Esophagus squamous epithelium (tissue), 5 donors: ENCODE measurements around the gene LRRFIP2. TPM values are rescaled to one million over a fixed set of nuclear protein-coding genes. Genes with fewer than 3 reads are reported as not detected.

Experiments used
- DNase-seq: peaks from one replicate; lab custom pipeline; 2025; lab: John Stamatoyannopoulos, UW
- H3K27ac ChIP-seq, 4 donors: fragments of 200-600 bp; sonication (generic); one replicate each; pipeline ENCODE4 v1.5.1; 2016 to 2019; ENCODE audit warnings: mild to moderate bottlenecking in 1 of 4
- H3K27me3 ChIP-seq, 4 donors: fragments of 200-600 bp; sonication (generic); 1 replicate in 3 of 4; 2 replicates in 1 of 4; pipeline versions ENCODE4 v1.5.1 to v1.6.0; 2017 to 2021; ENCODE audit warnings: antibody characterized with exemption in 1 of 4
- H3K36me3 ChIP-seq, 3 donors: fragments of 200-600 bp; sonication (generic); one replicate each; pipeline ENCODE4 v1.5.1; 2016 to 2019
- H3K4me1 ChIP-seq, 3 donors: fragments of 200-600 bp; sonication (generic); one replicate each; pipeline ENCODE4 v1.5.1; 2017 to 2019
- H3K4me3 ChIP-seq, 4 donors: fragments of 200-600 bp; sonication (generic); 1 replicate in 3 of 4; 2 replicates in 1 of 4; pipeline ENCODE4 v1.5.1; 2016 to 2019; ENCODE audit warnings: mild to moderate bottlenecking in 2 of 4, moderate library complexity in 1 of 4
- H3K9me3 ChIP-seq, 3 donors: fragments of 200-600 bp; sonication (generic); one replicate each; pipeline ENCODE4 v1.5.1; 2016 to 2019
- POLR2A ChIP-seq, 4 donors: fragments of 450-650 bp; IDR thresholded peaks; one replicate each; pipeline ENCODE4 v1.6.1; 2017; ENCODE audit warnings: antibody characterized with exemption in 4 of 4, mild to moderate bottlenecking in 4 of 4, moderate library complexity in 3 of 4
- WGBS, 2 donors: methylation state at CpG; one replicate each; pipeline ENCODE4 v1.1.5; 2018; 5-methylcytosine and 5-hydroxymethylcytosine counted together
- intact Hi-C: fragments of 100-400 bp; cut with DNase I; formaldehyde crosslinking; loops from one replicate; pipeline ENCODE4 v1.15.0; 2022
- total RNA-seq, 4 donors: library from RNA; depleted of rRNA; stranded (reverse); fragments of >200 nt; gene quantifications; one replicate each; pipeline ENCODE4 v1.1.0, GENCODE V29; 2016
- TF ChIP-seq, protein P1 (sequence below), 6 experiments: fragments of 450-650 bp in 4 of 6; fragments of 200-600 bp in 2 of 6; sonication (generic) in 2 of 6; IDR thresholded peaks; one replicate each; pipeline ENCODE4 v1.5.1; 2016 to 2019; ENCODE audit warnings: antibody characterized with exemption in 6 of 6, mild to moderate bottlenecking in 4 of 6, moderate library complexity in 4 of 6
- donor health status: DM: yes; HTN: yes; CAD: no.

Gene LRRFIP2
- total RNA-seq, 4 donors from 2014 or later, result 50.0 to 99.7 (median 87.8) TPM

DNA sequence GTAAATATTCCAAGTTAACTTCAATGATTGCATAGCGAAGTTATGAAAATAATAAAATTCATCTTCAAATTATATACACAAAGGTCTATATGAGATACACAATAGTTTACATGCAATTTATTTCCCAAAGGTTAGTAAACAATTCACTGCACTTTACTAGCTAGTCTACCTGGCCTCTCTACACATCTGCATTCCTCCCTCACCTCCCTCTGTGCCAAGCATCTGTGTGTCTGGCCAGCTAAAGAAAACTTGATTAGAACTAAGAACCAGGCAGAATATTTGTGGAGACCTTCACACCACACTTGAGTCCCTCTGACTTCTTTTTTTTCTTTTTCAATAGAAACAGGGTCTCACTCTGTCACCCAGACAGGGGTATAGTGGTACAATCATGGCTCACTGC, 61.4 kb downstream of the LRRFIP2 start:
- H3K9me3 ChIP-seq, result no peaks in the 10 kb centered on the region
- H3K4me1 ChIP-seq, result peaks cover 0 to 35% (median 10%) of the 10 kb centered on the region in 3 donors
- 92 to 100% methylated on average over 1 of the region's 1 CpG for WGBS, 2 donors
- H3K27me3 ChIP-seq, result no peaks in the 10 kb centered on the region
- H3K4me3 ChIP-seq, result no peak overlapping the region
- H3K36me3 ChIP-seq, result peaks cover 0 to 19% (median 0%) of the 10 kb centered on the region in 3 donors
- no peak overlapping the region for H3K27ac ChIP-seq
- no peak for TF ChIP-seq POLR2A (IDR thresholded peaks at IDR 0.05)
- TF ChIP-seq, protein P1, sequence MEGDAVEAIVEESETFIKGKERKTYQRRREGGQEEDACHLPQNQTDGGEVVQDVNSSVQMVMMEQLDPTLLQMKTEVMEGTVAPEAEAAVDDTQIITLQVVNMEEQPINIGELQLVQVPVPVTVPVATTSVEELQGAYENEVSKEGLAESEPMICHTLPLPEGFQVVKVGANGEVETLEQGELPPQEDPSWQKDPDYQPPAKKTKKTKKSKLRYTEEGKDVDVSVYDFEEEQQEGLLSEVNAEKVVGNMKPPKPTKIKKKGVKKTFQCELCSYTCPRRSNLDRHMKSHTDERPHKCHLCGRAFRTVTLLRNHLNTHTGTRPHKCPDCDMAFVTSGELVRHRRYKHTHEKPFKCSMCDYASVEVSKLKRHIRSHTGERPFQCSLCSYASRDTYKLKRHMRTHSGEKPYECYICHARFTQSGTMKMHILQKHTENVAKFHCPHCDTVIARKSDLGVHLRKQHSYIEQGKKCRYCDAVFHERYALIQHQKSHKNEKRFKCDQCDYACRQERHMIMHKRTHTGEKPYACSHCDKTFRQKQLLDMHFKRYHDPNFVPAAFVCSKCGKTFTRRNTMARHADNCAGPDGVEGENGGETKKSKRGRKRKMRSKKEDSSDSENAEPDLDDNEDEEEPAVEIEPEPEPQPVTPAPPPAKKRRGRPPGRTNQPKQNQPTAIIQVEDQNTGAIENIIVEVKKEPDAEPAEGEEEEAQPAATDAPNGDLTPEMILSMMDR (IDR thresholded peaks at IDR 0.05), result no peak
- no peak for DNase-seq
- intact Hi-C loops, result no loop called here

- H3K4me3 ChIP-seq, result no peak overlapping the region
- H3K4me1 ChIP-seq, result peaks cover 0 to 37% (median 10%) of the 10 kb centered on the region in 3 donors
- H3K9me3 ChIP-seq, result no peaks in the 10 kb centered on the region
- 80 to 88% methylated on average over 2 of the region's 2 CpGs for WGBS, 2 donors
- DNase-seq, result no peak
- peaks cover 0 to 25% (median 0%) of the 10 kb centered on the region in 3 donors for H3K36me3 ChIP-seq
- H3K27ac ChIP-seq, result no peak overlapping the region
- no peaks in the 10 kb centered on the region for H3K27me3 ChIP-seq
- TF ChIP-seq POLR2A (IDR thresholded peaks at IDR 0.05), result no peak
- TF ChIP-seq, protein P1 (IDR thresholded peaks at IDR 0.05), result no peak
- intact Hi-C loops, result no loop called here
These were observed 63.2 kb downstream of the LRRFIP2 start for GRCh38 chr3:37111199-37111598.

DNA sequence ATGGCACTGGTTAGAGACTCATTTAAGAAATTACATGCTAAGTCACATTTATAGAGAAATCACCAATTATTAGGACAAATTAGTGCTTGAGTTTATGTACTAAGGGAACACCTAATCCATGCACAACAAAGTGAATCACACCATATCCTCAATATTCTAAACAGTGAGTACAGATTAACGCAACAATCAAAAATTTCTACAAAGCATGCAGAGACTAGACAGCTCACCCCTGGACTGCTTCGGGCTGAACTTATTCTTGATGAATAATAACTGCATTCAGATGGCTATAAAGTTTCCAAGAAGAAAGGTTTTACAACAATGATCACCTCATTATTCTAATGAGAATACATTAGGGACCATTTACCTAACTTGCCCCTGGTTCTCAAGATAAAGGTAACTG, 66.5 kb downstream of the LRRFIP2 start:
- intact Hi-C loops, result no loop called here
- TF ChIP-seq, protein P1 (IDR thresholded peaks at IDR 0.05), result no peak
- TF ChIP-seq POLR2A (IDR thresholded peaks at IDR 0.05), result no peak
- Histone ChIP-seq H3K27me3 (no peaks in the 10 kb centered on the region), H3K27ac (no peak overlapping the region), H3K9me3 (no peaks in the 10 kb centered on the region), H3K4me1 (peaks cover 0 to 18% (median 6%) of the 10 kb centered on the region in 3 donors), H3K4me3 (no peak overlapping the region), H3K36me3 (peaks cover 0 to 27% (median 7%) of the 10 kb centered on the region in 3 donors)
- 56 to 63% methylated on average over 2 of the region's 2 CpGs for WGBS, 2 donors
- DNase-seq, result no peak

- no peak overlapping the region for H3K27ac ChIP-seq
- no peak for TF ChIP-seq POLR2A (IDR thresholded peaks at IDR 0.05)
- TF ChIP-seq, protein P1 (IDR thresholded peaks at IDR 0.05), result no peak
- H3K4me1 ChIP-seq, result peaks cover 0 to 7% (median 2%) of the 10 kb centered on the region in 3 donors
- H3K9me3 ChIP-seq, result no peaks in the 10 kb centered on the region
- H3K27me3 ChIP-seq, result no peaks in the 10 kb centered on the region
- H3K36me3 ChIP-seq, result peaks cover 0 to 23% (median 7%) of the 10 kb centered on the region in 3 donors
- 57 to 83% methylated on average over 2 of the region's 2 CpGs for WGBS, 2 donors
- H3K4me3 ChIP-seq, result no peak overlapping the region
- intact Hi-C loops, result no loop called here
- DNase-seq, result no peak
These were observed 71.1 kb downstream of the LRRFIP2 start for GRCh38 chr3:37103103-37103808.

- DNase-seq, result no peak
- intact Hi-C loops, result no loop called here
- 87 to 88% methylated on average over 1 of the region's 1 CpG for WGBS, 2 donors
- Histone ChIP-seq H3K4me1 (no peaks in the 10 kb centered on the region), H3K27me3 (no peaks in the 10 kb centered on the region), H3K27ac (no peak overlapping the region), H3K36me3 (peaks cover 0 to 18% (median 6%) of the 10 kb centered on the region in 3 donors), H3K9me3 (no peaks in the 10 kb centered on the region), H3K4me3 (no peak overlapping the region)
- TF ChIP-seq, protein P1 (IDR thresholded peaks at IDR 0.05), result no peak
- TF ChIP-seq POLR2A (IDR thresholded peaks at IDR 0.05), result no peak
These were observed 74.0 kb downstream of the LRRFIP2 start for GRCh38 chr3:37100411-37100810.
